NT2/D1 (cell line): Measurements from ENCODE around the gene FKBP9.
"Not testable (repeated sequence)": the region's sequence is repeated elsewhere in the genome, so short reads cannot be mapped to it uniquely, and the experiment has no call there.

ENCODE experiments used
- YY1 ChIP-seq: IDR thresholded peaks from 2 replicates; pipeline ENCODE4 v1.6.1; 2011; ENCODE audit not compliant: insufficient read length, insufficient read depth
- ZNF274 ChIP-seq: IDR thresholded peaks from 2 replicates; pipeline ENCODE4 v1.6.1; 2011; ENCODE audit warnings: mild to moderate bottlenecking, low read depth, low read length

GRCh38 chr7:33005193-33005592 is 48.0 kb downstream of the FKBP9 start:
- not testable (repeated sequence) for TF ChIP-seq ZNF274, YY1
